OCI-M2 (cell line): ENCODE data around the gene NSF.
"Not testable (repeated sequence)": the region's sequence is repeated elsewhere in the genome, so short reads cannot be mapped to it uniquely, and the experiment has no call there.

Source experiments
- DNase-seq: peaks from one replicate; lab custom pipeline; 2025; ENCODE audit not compliant: unreplicated experiment; lab: John Stamatoyannopoulos, UW

The NSF gene

GRCh38 chr17:46751425-46751824, 161.0 kb downstream of the NSF start:
- no peak for DNase-seq

GRCh38 chr17:46753776-46754175, 163.3 kb downstream of the NSF start:
- DNase-seq = no peak

GRCh38 chr17:46756081-46756735, 165.7 kb downstream of the NSF start:
- no peak for DNase-seq

- DNase-seq = no peak
Observed at GRCh38 chr17:46756861-46757260, 166.4 kb downstream of the NSF start.

GRCh38 chr17:46757588-46757987, 167.1 kb downstream of the NSF start:
- not testable (repeated sequence) for DNase-seq

- no peak for DNase-seq
Observed at GRCh38 chr17:46758614-46759013, 168.1 kb downstream of the NSF start.

- DNase-seq = no peak
Observed at GRCh38 chr17:46759141-46759540, 168.7 kb downstream of the NSF start.

- DNase-seq = no peak
Observed at GRCh38 chr17:46763416-46763815, 172.9 kb downstream of the NSF start.

GRCh38 chr17:46764000-46764708, 173.7 kb downstream of the NSF start:
- DNase-seq = no peak

- no peak for DNase-seq
Observed at GRCh38 chr17:46764709-46765401, 174.4 kb downstream of the NSF start.

- no peak for DNase-seq
Observed at GRCh38 chr17:46765453-46765852, 175.0 kb downstream of the NSF start.

- no peak for DNase-seq
Observed at GRCh38 chr17:46766493-46767491, 176.3 kb downstream of the NSF start.

- no peak for DNase-seq
Observed at GRCh38 chr17:46768540-46768870, 178.0 kb downstream of the NSF start.

GRCh38 chr17:46768896-46769295, 178.4 kb downstream of the NSF start:
- not testable (repeated sequence) for DNase-seq

GRCh38 chr17:46769531-46770438, 179.3 kb downstream of the NSF start:
- no peak for DNase-seq

GRCh38 chr17:46770439-46770817, 180.0 kb downstream of the NSF start:
- no peak for DNase-seq

- DNase-seq = no peak
Observed at GRCh38 chr17:46770818-46771560, 180.5 kb downstream of the NSF start.

- no peak for DNase-seq
Observed at GRCh38 chr17:46771561-46772474, 181.3 kb downstream of the NSF start.
